ENCODE measurements around the gene STXBP5.

STXBP5 gene

GRCh38 chr6:147179809-147180208 is 24.4 kb upstream of the STXBP5 start:
- no peak overlapping the region for H3K27ac ChIP-seq (ENCODE audit: low read depth, low read length)
- H3K4me1 ChIP-seq (ENCODE audit: control insufficient read depth, insufficient read depth, low read length), result peaks cover 9% of the 10 kb centered on the region
- H3K36me3 ChIP-seq (ENCODE audit: control insufficient read depth, insufficient read depth, low read length), result no peaks in the 10 kb centered on the region
- H3K27me3 ChIP-seq (ENCODE audit: control insufficient read depth, insufficient read depth, low read length), result no peaks in the 10 kb centered on the region
- H3K9me3 ChIP-seq (ENCODE audit: control insufficient read depth, insufficient read depth, low read length), result no peaks in the 10 kb centered on the region
- H3K4me3 ChIP-seq (ENCODE audit: low read depth, low read length), result no peak overlapping the region
- H3K9ac ChIP-seq (ENCODE audit: low read depth, low read length), result no peak overlapping the region

- H3K4me3 ChIP-seq (ENCODE audit: low read depth, low read length), result no peak overlapping the region
- H3K9ac ChIP-seq (ENCODE audit: low read depth, low read length), result no peak overlapping the region
- H3K36me3 ChIP-seq (ENCODE audit: control insufficient read depth, insufficient read depth, low read length), result no peaks in the 10 kb centered on the region
- H3K4me1 ChIP-seq (ENCODE audit: control insufficient read depth, insufficient read depth, low read length), result peaks cover 9% of the 10 kb centered on the region
- no peak overlapping the region for H3K27ac ChIP-seq (ENCODE audit: low read depth, low read length)
- no peaks in the 10 kb centered on the region for H3K27me3 ChIP-seq (ENCODE audit: control insufficient read depth, insufficient read depth, low read length)
- no peaks in the 10 kb centered on the region for H3K9me3 ChIP-seq (ENCODE audit: control insufficient read depth, insufficient read depth, low read length)
These were observed 23.3 kb upstream of the STXBP5 start for GRCh38 chr6:147180926-147181325.

- no peaks in the 10 kb centered on the region for H3K27me3 ChIP-seq (ENCODE audit: control insufficient read depth, insufficient read depth, low read length)
These were observed 19.8 kb upstream of the STXBP5 start for GRCh38 chr6:147184379-147184778.

GRCh38 chr6:147185216-147185615 is 19.0 kb upstream of the STXBP5 start:
- Histone ChIP-seq H3K4me3 (ENCODE audit: low read depth, low read length) (no peak overlapping the region), H3K9me3 (ENCODE audit: control insufficient read depth, insufficient read depth, low read length) (no peaks in the 10 kb centered on the region), H3K27ac (ENCODE audit: low read depth, low read length) (no peak overlapping the region), H3K9ac (ENCODE audit: low read depth, low read length) (no peak overlapping the region), H3K4me1 (ENCODE audit: control insufficient read depth, insufficient read depth, low read length) (0 out of 2 replicates have a peak, but pooled peaks cover 4% of the 10 kb centered on the region), H3K27me3 (ENCODE audit: control insufficient read depth, insufficient read depth, low read length) (no peaks in the 10 kb centered on the region), H3K36me3 (ENCODE audit: control insufficient read depth, insufficient read depth, low read length) (no peaks in the 10 kb centered on the region)

More at GRCh38 chr6:147184379-147184778, 19.8 kb upstream of the STXBP5 start:
- Histone ChIP-seq H3K4me1 (ENCODE audit: control insufficient read depth, insufficient read depth, low read length) (0 out of 2 replicates have a peak, but pooled peaks cover 4% of the 10 kb centered on the region), H3K9ac (ENCODE audit: low read depth, low read length) (no peak overlapping the region), H3K9me3 (ENCODE audit: control insufficient read depth, insufficient read depth, low read length) (no peaks in the 10 kb centered on the region), H3K36me3 (ENCODE audit: control insufficient read depth, insufficient read depth, low read length) (no peaks in the 10 kb centered on the region), H3K4me3 (ENCODE audit: low read depth, low read length) (no peak overlapping the region), H3K27ac (ENCODE audit: low read depth, low read length) (no peak overlapping the region)

GRCh38 chr6:147190556-147190955 is 13.7 kb upstream of the STXBP5 start:
- Histone ChIP-seq H3K4me3 (ENCODE audit: low read depth, low read length) (no peak overlapping the region), H3K36me3 (ENCODE audit: control insufficient read depth, insufficient read depth, low read length) (no peaks in the 10 kb centered on the region), H3K27me3 (ENCODE audit: control insufficient read depth, insufficient read depth, low read length) (no peaks in the 10 kb centered on the region), H3K4me1 (ENCODE audit: control insufficient read depth, insufficient read depth, low read length) (0 out of 2 replicates have a peak, but pooled peaks cover 4% of the 10 kb centered on the region), H3K27ac (ENCODE audit: low read depth, low read length) (no peak overlapping the region), H3K9me3 (ENCODE audit: control insufficient read depth, insufficient read depth, low read length) (no peaks in the 10 kb centered on the region), H3K9ac (ENCODE audit: low read depth, low read length) (no peak overlapping the region)

GRCh38 chr6:147192278-147192911 is 11.8 kb upstream of the STXBP5 start:
- H3K9me3 ChIP-seq (ENCODE audit: control insufficient read depth, insufficient read depth, low read length), result no peaks in the 10 kb centered on the region
- H3K9ac ChIP-seq (ENCODE audit: low read depth, low read length), result no peak overlapping the region
- H3K27me3 ChIP-seq (ENCODE audit: control insufficient read depth, insufficient read depth, low read length), result no peaks in the 10 kb centered on the region
- H3K36me3 ChIP-seq (ENCODE audit: control insufficient read depth, insufficient read depth, low read length), result no peaks in the 10 kb centered on the region
- H3K27ac ChIP-seq (ENCODE audit: low read depth, low read length), result no peak overlapping the region
- H3K4me3 ChIP-seq (ENCODE audit: low read depth, low read length), result no peak overlapping the region
- no peaks in the 10 kb centered on the region for H3K4me1 ChIP-seq (ENCODE audit: control insufficient read depth, insufficient read depth, low read length)

- Histone ChIP-seq H3K9me3 (ENCODE audit: control insufficient read depth, insufficient read depth, low read length) (no peaks in the 10 kb centered on the region), H3K27me3 (ENCODE audit: control insufficient read depth, insufficient read depth, low read length) (no peaks in the 10 kb centered on the region), H3K4me1 (ENCODE audit: control insufficient read depth, insufficient read depth, low read length) (no peaks in the 10 kb centered on the region), H3K4me3 (ENCODE audit: low read depth, low read length) (no peak overlapping the region), H3K27ac (ENCODE audit: low read depth, low read length) (no peak overlapping the region), H3K36me3 (ENCODE audit: control insufficient read depth, insufficient read depth, low read length) (no peaks in the 10 kb centered on the region), H3K9ac (ENCODE audit: low read depth, low read length) (no peak overlapping the region)
These were observed 9.4 kb upstream of the STXBP5 start for GRCh38 chr6:147194652-147195411.

GRCh38 chr6:147195510-147195909 is 8.7 kb upstream of the STXBP5 start:
- no peak overlapping the region for H3K4me3 ChIP-seq (ENCODE audit: low read depth, low read length)
- no peaks in the 10 kb centered on the region for H3K9me3 ChIP-seq (ENCODE audit: control insufficient read depth, insufficient read depth, low read length)
- no peaks in the 10 kb centered on the region for H3K27me3 ChIP-seq (ENCODE audit: control insufficient read depth, insufficient read depth, low read length)
- no peak overlapping the region for H3K9ac ChIP-seq (ENCODE audit: low read depth, low read length)
- H3K27ac ChIP-seq (ENCODE audit: low read depth, low read length), result no peak overlapping the region
- no peaks in the 10 kb centered on the region for H3K36me3 ChIP-seq (ENCODE audit: control insufficient read depth, insufficient read depth, low read length)
- H3K4me1 ChIP-seq (ENCODE audit: control insufficient read depth, insufficient read depth, low read length), result no peaks in the 10 kb centered on the region

- Histone ChIP-seq H3K27me3 (ENCODE audit: control insufficient read depth, insufficient read depth, low read length) (no peaks in the 10 kb centered on the region), H3K27ac (ENCODE audit: low read depth, low read length) (no peak overlapping the region), H3K9me3 (ENCODE audit: control insufficient read depth, insufficient read depth, low read length) (no peaks in the 10 kb centered on the region), H3K9ac (ENCODE audit: low read depth, low read length) (no peak overlapping the region), H3K36me3 (ENCODE audit: control insufficient read depth, insufficient read depth, low read length) (no peaks in the 10 kb centered on the region), H3K4me3 (ENCODE audit: low read depth, low read length) (no peak overlapping the region), H3K4me1 (ENCODE audit: control insufficient read depth, insufficient read depth, low read length) (no peaks in the 10 kb centered on the region)
These were observed 8.2 kb upstream of the STXBP5 start for GRCh38 chr6:147195987-147196386.

GRCh38 chr6:147200711-147201110 is 3.5 kb upstream of the STXBP5 start:
- no peaks in the 10 kb centered on the region for H3K9me3 ChIP-seq (ENCODE audit: control insufficient read depth, insufficient read depth, low read length)
- no peak overlapping the region for H3K9ac ChIP-seq (ENCODE audit: low read depth, low read length)
- no peak overlapping the region for H3K4me3 ChIP-seq (ENCODE audit: low read depth, low read length)
- no peaks in the 10 kb centered on the region for H3K4me1 ChIP-seq (ENCODE audit: control insufficient read depth, insufficient read depth, low read length)
- H3K36me3 ChIP-seq (ENCODE audit: control insufficient read depth, insufficient read depth, low read length), result no peaks in the 10 kb centered on the region
- H3K27ac ChIP-seq (ENCODE audit: low read depth, low read length), result no peak overlapping the region
- H3K27me3 ChIP-seq (ENCODE audit: control insufficient read depth, insufficient read depth, low read length), result no peaks in the 10 kb centered on the region

GRCh38 chr6:147201885-147202515 is 2.2 kb upstream of the STXBP5 start:
- Histone ChIP-seq H3K27me3 (ENCODE audit: control insufficient read depth, insufficient read depth, low read length) (no peaks in the 10 kb centered on the region), H3K36me3 (ENCODE audit: control insufficient read depth, insufficient read depth, low read length) (no peaks in the 10 kb centered on the region), H3K4me3 (ENCODE audit: low read depth, low read length) (peak overlapping the region; percentile 73), H3K9me3 (ENCODE audit: control insufficient read depth, insufficient read depth, low read length) (no peaks in the 10 kb centered on the region), H3K27ac (ENCODE audit: low read depth, low read length) (no peak overlapping the region), H3K9ac (ENCODE audit: low read depth, low read length) (no peak overlapping the region), H3K4me1 (ENCODE audit: control insufficient read depth, insufficient read depth, low read length) (no peaks in the 10 kb centered on the region)
